Measurements from ENCODE around the gene SLC22A24.
"Not testable (repeated sequence)": the region's sequence is repeated elsewhere in the genome, so short reads cannot be mapped to it uniquely, and the experiment has no call there.

SLC22A24 gene

DNA sequence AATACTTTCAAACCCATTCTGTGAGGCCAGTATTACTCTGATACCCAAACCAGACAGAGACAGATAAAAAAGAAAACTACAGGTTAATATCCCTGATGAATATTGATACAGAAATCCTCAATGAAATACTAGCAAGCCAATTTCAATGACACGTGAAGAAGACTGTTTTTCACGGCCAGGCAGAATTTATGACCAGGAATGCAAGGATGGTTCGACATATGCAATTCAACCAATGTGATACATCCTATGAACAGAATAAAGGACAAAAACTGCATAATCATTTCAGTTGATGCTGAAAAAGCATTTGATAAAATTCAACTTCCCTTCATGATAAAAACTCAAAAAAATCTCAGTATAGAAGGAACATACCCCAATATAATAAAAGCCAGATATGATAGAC lies 44.5 kb downstream of the SLC22A24 start:
- Histone ChIP-seq H3K27ac (ENCODE audit: low read depth, low read length) (no peak overlapping the region), H3K4me1 (ENCODE audit: control insufficient read depth in 5 of 5, insufficient read depth in 5 of 5, low read length in 5 of 5) (no peaks in the 10 kb centered on the region), H3K9me3 (ENCODE audit: control insufficient read depth in 5 of 5, low read length in 5 of 5) (peaks cover 7 to 30% (median 18%) of the 10 kb centered on the region in 5 donors), H3K9ac (ENCODE audit: low read length in 5 of 5) (no peak overlapping the region), H3K27me3 (ENCODE audit: control insufficient read depth in 5 of 5, insufficient read depth in 4 of 5, low read length in 5 of 5) (no peaks in the 10 kb centered on the region), H3K4me3 (ENCODE audit: low read depth in 1 of 5, low read length in 5 of 5) (no peak overlapping the region), H3K36me3 (ENCODE audit: control insufficient read depth in 5 of 5, insufficient read depth in 5 of 5, low read length in 5 of 5) (no peaks in the 10 kb centered on the region)

DNA sequence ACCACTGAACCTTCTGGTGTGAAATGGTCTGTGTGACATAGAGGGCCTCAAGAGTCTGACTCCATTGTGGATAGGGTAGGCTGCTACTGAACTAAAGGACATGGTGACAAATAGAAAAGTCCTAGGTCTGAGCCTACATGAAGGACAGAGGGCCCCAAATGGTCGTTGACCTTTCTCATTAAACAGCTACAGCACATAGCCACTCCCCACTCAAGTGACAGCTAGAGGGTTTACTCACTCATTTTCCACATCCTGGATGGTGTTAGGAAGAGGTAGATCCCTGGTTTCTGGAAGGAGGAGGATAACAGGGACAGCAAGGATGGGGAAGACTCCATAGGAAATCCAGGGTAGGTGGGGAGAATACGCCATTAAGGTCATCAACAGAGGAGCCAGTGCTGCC lies 63.3 kb downstream of the SLC22A24 start:
- Histone ChIP-seq H3K36me3 (ENCODE audit: control insufficient read depth in 5 of 5, insufficient read depth in 5 of 5, low read length in 5 of 5) (no peaks in the 10 kb centered on the region), H3K9me3 (ENCODE audit: control insufficient read depth in 5 of 5, low read length in 5 of 5) (peaks cover 0 to 2% (median 0%) of the 10 kb centered on the region in 5 donors), H3K9ac (ENCODE audit: low read length in 5 of 5) (no peak overlapping the region), H3K4me3 (ENCODE audit: low read depth in 1 of 5, low read length in 5 of 5) (no peak overlapping the region), H3K4me1 (ENCODE audit: control insufficient read depth in 5 of 5, insufficient read depth in 5 of 5, low read length in 5 of 5) (no peaks in the 10 kb centered on the region), H3K27me3 (ENCODE audit: control insufficient read depth in 5 of 5, insufficient read depth in 4 of 5, low read length in 5 of 5) (peaks cover 0 to 6% (median 0%) of the 10 kb centered on the region in 5 donors), H3K27ac (ENCODE audit: low read depth, low read length) (no peak overlapping the region)

GRCh38 chr11:63046203-63046602 lies 97.8 kb downstream of the SLC22A24 start:
- H3K36me3 ChIP-seq (ENCODE audit: control insufficient read depth in 5 of 5, insufficient read depth in 5 of 5, low read length in 5 of 5); H3K9ac ChIP-seq (ENCODE audit: low read length in 5 of 5); H3K4me3 ChIP-seq (ENCODE audit: low read depth in 1 of 5, low read length in 5 of 5): not testable (repeated sequence)

GRCh38 chr11:63042596-63042995 lies 101.4 kb downstream of the SLC22A24 start:
- no peak overlapping the region for H3K4me3 ChIP-seq (ENCODE audit: low read depth in 1 of 5, low read length in 5 of 5)
- H3K4me1 ChIP-seq (ENCODE audit: control insufficient read depth in 5 of 5, insufficient read depth in 5 of 5, low read length in 5 of 5): no peaks in the 10 kb centered on the region
- peaks cover 0 to 1% (median 0%) of the 10 kb centered on the region in 5 donors for H3K9me3 ChIP-seq (ENCODE audit: control insufficient read depth in 5 of 5, low read length in 5 of 5)
- no peaks in the 10 kb centered on the region for H3K27me3 ChIP-seq (ENCODE audit: control insufficient read depth in 5 of 5, insufficient read depth in 4 of 5, low read length in 5 of 5)
- no peaks in the 10 kb centered on the region for H3K36me3 ChIP-seq (ENCODE audit: control insufficient read depth in 5 of 5, insufficient read depth in 5 of 5, low read length in 5 of 5)
- H3K9ac ChIP-seq (ENCODE audit: low read length in 5 of 5): no peak overlapping the region
- no peak overlapping the region for H3K27ac ChIP-seq (ENCODE audit: low read depth, low read length)

More at GRCh38 chr11:63046203-63046602, 97.8 kb downstream of the SLC22A24 start:
- not testable (repeated sequence) for H3K9me3 ChIP-seq (ENCODE audit: control insufficient read depth in 5 of 5, low read length in 5 of 5); H3K4me1 ChIP-seq (ENCODE audit: control insufficient read depth in 5 of 5, insufficient read depth in 5 of 5, low read length in 5 of 5); H3K27ac ChIP-seq (ENCODE audit: low read depth, low read length); H3K27me3 ChIP-seq (ENCODE audit: control insufficient read depth in 5 of 5, insufficient read depth in 4 of 5, low read length in 5 of 5)

- peaks cover 0 to 4% (median 0%) of the 10 kb centered on the region in 5 donors for H3K9me3 ChIP-seq (ENCODE audit: control insufficient read depth in 5 of 5, low read length in 5 of 5)
- no peaks in the 10 kb centered on the region for H3K27me3 ChIP-seq (ENCODE audit: control insufficient read depth in 5 of 5, insufficient read depth in 4 of 5, low read length in 5 of 5)
- H3K36me3 ChIP-seq (ENCODE audit: control insufficient read depth in 5 of 5, insufficient read depth in 5 of 5, low read length in 5 of 5): no peaks in the 10 kb centered on the region
- no peak overlapping the region for H3K27ac ChIP-seq (ENCODE audit: low read depth, low read length)
- no peak overlapping the region for H3K4me3 ChIP-seq (ENCODE audit: low read depth in 1 of 5, low read length in 5 of 5)
- H3K4me1 ChIP-seq (ENCODE audit: control insufficient read depth in 5 of 5, insufficient read depth in 5 of 5, low read length in 5 of 5): peaks cover 0 to 4% (median 0%) of the 10 kb centered on the region in 5 donors
- no peak overlapping the region for H3K9ac ChIP-seq (ENCODE audit: low read length in 5 of 5)
Observed at GRCh38 chr11:63032457-63032856, 111.6 kb downstream of the SLC22A24 start.
